HFFc6 (cell line): ENCODE measurements around the gene LCE1E. TPM values are rescaled to one million over a fixed set of nuclear protein-coding genes. Genes with fewer than 3 reads are reported as not detected.

Source experiments
- DNase-seq: peaks from one replicate; pipeline ENCODE4 v3.0.0-alpha.2; 2018
- H3K27ac Mint-ChIP-seq: 2 replicates; pipeline ENCODE4 v1.8.0; 2020; ENCODE audit warnings: mild to moderate bottlenecking, mixed read lengths
- H3K27me3 Mint-ChIP-seq: 2 replicates; pipeline ENCODE4 v1.8.0; 2021; ENCODE audit warnings: mild to moderate bottlenecking, moderate library complexity, mixed read lengths; ENCODE audit not compliant: insufficient read depth
- H3K36me3 Mint-ChIP-seq: 2 replicates; pipeline ENCODE4 v1.8.0; 2021; ENCODE audit warnings: low read depth, mixed read lengths
- H3K4me1 Mint-ChIP-seq: 2 replicates; pipeline ENCODE4 v1.8.0; 2020; ENCODE audit warnings: low read depth, mixed read lengths
- H3K4me3 Mint-ChIP-seq: 2 replicates; pipeline ENCODE4 v1.8.0; 2020; ENCODE audit warnings: mild to moderate bottlenecking, moderate library complexity, mixed read lengths
- H3K9me3 Mint-ChIP-seq: 2 replicates; pipeline ENCODE4 v1.8.0; 2020; ENCODE audit warnings: mild to moderate bottlenecking, mixed read lengths
- total RNA-seq, 6 experiments: library from RNA; stranded (reverse); fragmentation: NEBNext Ultra II Directional; extraction: Animal tissue kit (Norgen Biotek cat#: 25700); gene quantifications; 2 replicates in 1 of 6; 3 replicates in 5 of 6; pipeline ENCODE4 v1.2.3, GENCODE V29; 2021
- TF ChIP-seq, protein P1 (sequence below): fragments of 200-600 bp; sonication (generic); IDR thresholded peaks from 2 replicates; pipeline ENCODE4 v1.5.0; 2021; ENCODE audit warnings: antibody characterized with exemption, mild to moderate bottlenecking

LCE1E gene
- total RNA-seq, 6 experiments from 2014 or later, result not detected

DNA sequence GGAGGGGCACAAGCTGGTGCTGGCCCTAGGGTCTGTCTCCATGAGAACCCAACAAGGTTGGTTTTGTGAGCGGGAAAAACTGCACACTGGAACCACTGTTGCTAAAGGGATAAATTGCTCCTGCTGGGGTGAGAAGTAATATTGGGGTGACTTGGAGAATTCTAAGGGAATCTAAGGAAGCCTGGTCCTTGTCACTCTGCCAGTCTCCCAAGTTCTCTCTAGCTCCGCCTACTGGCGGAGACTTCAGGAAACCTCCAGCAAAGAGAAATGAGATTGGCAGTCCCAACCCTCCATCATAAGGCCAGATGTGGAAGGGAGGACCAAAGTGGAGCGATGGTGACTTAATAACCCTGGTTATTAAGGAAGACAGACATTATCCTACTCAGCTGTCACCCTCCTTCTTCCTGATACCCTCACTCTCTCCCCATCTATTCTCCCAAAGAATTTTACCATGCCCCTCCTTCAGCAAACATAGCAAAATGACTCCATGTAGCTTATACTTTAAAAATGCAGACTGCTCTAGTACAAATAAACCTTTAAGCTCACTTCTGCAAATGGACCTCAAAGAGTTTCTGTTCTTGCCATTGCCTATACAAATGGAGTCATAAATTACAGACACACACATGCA lies 8.4 kb upstream of the LCE1E start:
- TF ChIP-seq, protein P1, sequence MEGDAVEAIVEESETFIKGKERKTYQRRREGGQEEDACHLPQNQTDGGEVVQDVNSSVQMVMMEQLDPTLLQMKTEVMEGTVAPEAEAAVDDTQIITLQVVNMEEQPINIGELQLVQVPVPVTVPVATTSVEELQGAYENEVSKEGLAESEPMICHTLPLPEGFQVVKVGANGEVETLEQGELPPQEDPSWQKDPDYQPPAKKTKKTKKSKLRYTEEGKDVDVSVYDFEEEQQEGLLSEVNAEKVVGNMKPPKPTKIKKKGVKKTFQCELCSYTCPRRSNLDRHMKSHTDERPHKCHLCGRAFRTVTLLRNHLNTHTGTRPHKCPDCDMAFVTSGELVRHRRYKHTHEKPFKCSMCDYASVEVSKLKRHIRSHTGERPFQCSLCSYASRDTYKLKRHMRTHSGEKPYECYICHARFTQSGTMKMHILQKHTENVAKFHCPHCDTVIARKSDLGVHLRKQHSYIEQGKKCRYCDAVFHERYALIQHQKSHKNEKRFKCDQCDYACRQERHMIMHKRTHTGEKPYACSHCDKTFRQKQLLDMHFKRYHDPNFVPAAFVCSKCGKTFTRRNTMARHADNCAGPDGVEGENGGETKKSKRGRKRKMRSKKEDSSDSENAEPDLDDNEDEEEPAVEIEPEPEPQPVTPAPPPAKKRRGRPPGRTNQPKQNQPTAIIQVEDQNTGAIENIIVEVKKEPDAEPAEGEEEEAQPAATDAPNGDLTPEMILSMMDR, result peak; percentile 53; the same call in 1 of the 2 replicates
- Mint-ChIP-seq H3K9me3 (peaks cover 12% of the 10 kb centered on the region; the same call in 1 of the 2 replicates), H3K27ac (no peak overlapping the region), H3K4me3 (no peak overlapping the region), H3K4me1 (no peaks in the 10 kb centered on the region), H3K27me3 (no peaks in the 10 kb centered on the region; the same call in none of the 2 replicates), H3K36me3 (no peaks in the 10 kb centered on the region)
- DNase-seq, result peak; percentile 13

DNA sequence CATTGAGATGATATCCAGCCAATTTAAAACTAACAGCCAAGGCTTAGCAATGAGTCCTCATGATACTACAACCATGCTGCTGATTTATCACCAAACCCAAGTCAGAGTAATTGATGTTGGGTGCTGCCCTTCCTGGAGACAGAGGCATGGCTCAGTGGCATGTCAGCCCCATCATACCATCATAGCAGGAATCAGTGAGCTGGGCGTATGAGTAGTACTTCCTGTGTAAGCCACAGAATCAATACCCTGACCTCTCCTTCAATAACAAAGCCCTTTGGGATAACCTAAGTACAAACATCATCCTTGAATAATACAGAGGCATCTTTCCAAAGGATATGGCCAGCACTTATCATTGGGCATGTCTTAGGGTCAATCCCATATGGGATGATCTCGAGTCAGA lies 3.0 kb upstream of the LCE1E start:
- no peak overlapping the region for H3K27ac Mint-ChIP-seq
- DNase-seq, result no peak

DNA sequence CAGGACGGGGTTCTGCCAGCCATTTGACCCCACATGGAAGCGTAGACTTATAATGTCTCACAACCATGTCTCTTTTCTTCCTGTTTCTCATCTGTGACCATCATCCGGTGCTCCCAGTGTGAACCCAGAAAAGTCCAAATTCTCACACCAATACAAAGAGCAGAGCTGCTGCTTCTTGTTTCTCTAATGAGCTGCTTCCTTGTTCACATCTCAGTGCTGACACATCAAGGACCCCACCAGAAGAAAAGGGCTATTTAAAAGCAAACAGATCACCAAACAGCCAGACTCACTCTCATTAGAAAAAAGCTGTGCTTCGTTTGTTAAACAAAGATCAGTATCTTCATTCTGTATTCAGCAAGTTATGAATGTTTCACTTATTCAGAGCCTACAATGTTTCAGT lies 9.6 kb downstream of the LCE1E start:
- H3K9me3 Mint-ChIP-seq, result peaks cover 4% of the 10 kb centered on the region; the same call in 1 of the 2 replicates
- TF ChIP-seq, protein P1, result no peak
- H3K36me3 Mint-ChIP-seq, result peaks cover 3% of the 10 kb centered on the region; the same call in 1 of the 2 replicates
- no peak overlapping the region for H3K27ac Mint-ChIP-seq
- no peak for DNase-seq
- no peaks in the 10 kb centered on the region for H3K4me1 Mint-ChIP-seq
- H3K27me3 Mint-ChIP-seq, result peaks cover 2% of the 10 kb centered on the region; the same call in 1 of the 2 replicates
- no peak overlapping the region for H3K4me3 Mint-ChIP-seq

More for the DNA sequence above, 3.0 kb upstream of the LCE1E start:
- H3K9me3 Mint-ChIP-seq, result peaks cover 2% of the 10 kb centered on the region
- H3K27me3 Mint-ChIP-seq, result peaks cover 7% of the 10 kb centered on the region; the same call in 1 of the 2 replicates
- no peaks in the 10 kb centered on the region for H3K4me1 Mint-ChIP-seq
- no peaks in the 10 kb centered on the region for H3K36me3 Mint-ChIP-seq
- H3K4me3 Mint-ChIP-seq, result no peak overlapping the region
- TF ChIP-seq, protein P1, result no peak

DNA sequence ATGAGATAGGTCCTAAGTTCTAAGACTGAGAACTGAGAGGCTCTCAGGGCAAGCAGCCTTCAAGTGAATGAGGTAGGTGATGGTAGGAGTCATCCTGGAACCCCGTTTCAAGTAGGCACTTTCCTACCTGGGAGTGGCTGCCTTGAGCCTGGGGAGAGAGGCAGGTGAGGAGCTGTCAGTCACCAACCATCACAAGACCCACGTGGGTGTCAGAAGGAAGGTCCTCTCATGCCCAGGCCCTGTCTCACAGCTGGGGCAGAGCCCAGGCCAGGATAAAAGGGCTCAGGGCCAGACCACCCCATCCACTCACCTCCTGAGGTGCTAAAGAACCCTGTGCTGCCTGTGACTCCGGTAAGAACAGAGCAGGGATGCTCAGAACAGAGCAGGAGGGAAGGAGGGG lies 10.4 kb downstream of the LCE1E start, which contains the start of gene LCE1D:
Gene LCE1D (plus strand): TSS at position 301 of the 400 bp plus-strand sequence. CDS start 1,074 bp downstream, outside the sequence.
- Mint-ChIP-seq H3K27me3 (peaks cover 3% of the 10 kb centered on the region; the same call in 1 of the 2 replicates), H3K27ac (no peak within 1 kb of the TSS), H3K36me3 (peaks cover 3% of the 10 kb centered on the region; the same call in 1 of the 2 replicates), H3K4me3 (no peak within 1 kb of the TSS), H3K9me3 (peaks cover 9% of the 10 kb centered on the region), H3K4me1 (no peaks in the 10 kb centered on the region)
- TF ChIP-seq, protein P1, result no peak
- DNase-seq, result no peak

DNA sequence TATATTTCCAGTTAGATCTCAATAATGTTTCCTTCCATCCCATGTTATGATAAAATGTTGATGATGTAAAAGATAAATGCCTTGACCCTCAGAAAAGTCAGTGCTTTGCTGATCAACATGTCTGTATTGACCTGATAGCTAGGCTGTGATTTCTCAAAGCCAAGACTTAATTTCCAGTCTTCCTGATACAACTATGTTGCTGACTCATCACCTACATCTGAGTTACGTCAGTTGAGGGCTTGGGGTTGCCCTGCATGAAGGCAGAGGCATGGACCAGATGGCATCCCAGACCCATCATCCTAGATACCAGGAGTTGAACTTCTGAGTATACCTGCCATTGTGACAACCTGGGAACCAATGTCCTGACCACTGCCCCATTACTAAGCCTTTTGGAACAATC lies 15.3 kb downstream of the LCE1E start:
- TF ChIP-seq, protein P1, result no peak
- DNase-seq, result no peak
- Mint-ChIP-seq H3K27me3 (peaks cover 4% of the 10 kb centered on the region; the same call in 1 of the 2 replicates), H3K4me3 (no peak overlapping the region), H3K4me1 (no peaks in the 10 kb centered on the region), H3K9me3 (peaks cover 16% of the 10 kb centered on the region), H3K36me3 (peaks cover 3% of the 10 kb centered on the region; the same call in 1 of the 2 replicates), H3K27ac (no peak overlapping the region)
